Islet of Langerhans (tissue), 1 donor: ENCODE results near the gene CCSER2.
"Not testable (repeated sequence)": the region's sequence is repeated elsewhere in the genome, so short reads cannot be mapped to it uniquely, and the experiment has no call there.

Experiments used
- FAIRE-seq: peaks from one replicate; lab custom pipeline; 2011; peaks lifted over from hg19 to GRCh38; lab: Jason Lieb, UNC

Gene CCSER2

GRCh38 chr10:84522612-84523462, 194.4 kb downstream of the CCSER2 start:
- FAIRE-seq, result no peak

- FAIRE-seq, result no peak
Observed at GRCh38 chr10:84523526-84523925, 195.1 kb downstream of the CCSER2 start.

GRCh38 chr10:84524435-84524834, 196.0 kb downstream of the CCSER2 start:
- no peak for FAIRE-seq

GRCh38 chr10:84525120-84525806, 196.9 kb downstream of the CCSER2 start:
- no peak for FAIRE-seq

- FAIRE-seq, result not testable (repeated sequence)
Observed at GRCh38 chr10:84525807-84526182, 197.4 kb downstream of the CCSER2 start.

GRCh38 chr10:84527386-84527785, 199.0 kb downstream of the CCSER2 start:
- not testable (repeated sequence) for FAIRE-seq

- not testable (repeated sequence) for FAIRE-seq
Observed at GRCh38 chr10:84528526-84528925, 200.1 kb downstream of the CCSER2 start.

GRCh38 chr10:84530724-84531325, 202.4 kb downstream of the CCSER2 start:
- no peak for FAIRE-seq

- FAIRE-seq, result no peak
Observed at GRCh38 chr10:84531396-84531795, 203.0 kb downstream of the CCSER2 start.

- no peak for FAIRE-seq
Observed at GRCh38 chr10:84534168-84534567, 205.8 kb downstream of the CCSER2 start.

GRCh38 chr10:84537447-84537931, 209.1 kb downstream of the CCSER2 start:
- FAIRE-seq, result peak; percentile 27

- FAIRE-seq, result no peak
Observed at GRCh38 chr10:84538036-84538435, 209.6 kb downstream of the CCSER2 start.

GRCh38 chr10:84539216-84539615, 210.8 kb downstream of the CCSER2 start:
- no peak for FAIRE-seq

GRCh38 chr10:84540022-84540616, 211.7 kb downstream of the CCSER2 start:
- FAIRE-seq, result no peak

GRCh38 chr10:84540617-84541288, 212.4 kb downstream of the CCSER2 start:
- FAIRE-seq, result no peak

GRCh38 chr10:84541289-84541637, 212.9 kb downstream of the CCSER2 start:
- FAIRE-seq, result no peak

GRCh38 chr10:84542522-84543490, 214.4 kb downstream of the CCSER2 start:
- FAIRE-seq, result no peak

GRCh38 chr10:84543948-84544347, 215.6 kb downstream of the CCSER2 start:
- FAIRE-seq, result no peak

- FAIRE-seq, result no peak
Observed at GRCh38 chr10:84545651-84546050, 217.3 kb downstream of the CCSER2 start.

GRCh38 chr10:84546609-84547008, 218.2 kb downstream of the CCSER2 start:
- no peak for FAIRE-seq

- no peak for FAIRE-seq
Observed at GRCh38 chr10:84547616-84548015, 219.2 kb downstream of the CCSER2 start.
